Gastrocnemius medialis (tissue), 4 donors: ENCODE measurements around the gene RC3H2.

Experiments used
- CTCF ChIP-seq, 5 experiments: fragments of 450-650 bp in 3 of 5; fragments of 200-600 bp in 2 of 5; sonication (generic) in 2 of 5; IDR thresholded peaks in 4 of 5; conservative IDR thresholded peaks in 1 of 5; 1 replicate in 4 of 5; 2 replicates in 1 of 5; pipeline ENCODE4 v1.5.1; 2016 to 2019; ENCODE audit warnings: antibody characterized with exemption in 5 of 5, mild to moderate bottlenecking in 3 of 5, moderate library complexity in 3 of 5
- POLR2A ChIP-seq, 2 donors: fragments of 450-650 bp; IDR thresholded peaks; one replicate each; pipeline ENCODE4 v1.6.1; 2017; ENCODE audit warnings: antibody characterized with exemption in 2 of 2, mild to moderate bottlenecking in 2 of 2, moderate library complexity in 2 of 2

DNA sequence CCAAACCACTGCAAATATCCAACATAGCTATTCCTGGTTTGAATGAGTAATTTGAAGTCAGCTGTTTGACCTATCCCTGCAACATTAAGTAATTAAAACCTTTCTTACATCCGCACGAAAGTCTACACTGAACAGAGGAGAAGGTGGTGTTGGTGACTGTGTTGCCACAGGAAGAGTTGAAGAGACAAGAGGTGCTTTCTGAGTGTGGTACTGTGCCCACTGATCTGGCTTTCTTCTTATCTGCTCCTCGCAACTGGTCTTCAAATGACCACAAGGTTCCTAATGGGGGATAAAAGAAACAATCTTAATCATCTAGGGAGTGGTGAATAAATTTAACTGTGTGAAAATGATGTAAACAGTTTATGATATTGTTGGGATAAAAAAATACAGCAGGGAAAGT lies 47.3 kb downstream of the RC3H2 start:
- TF ChIP-seq POLR2A (IDR thresholded peaks at IDR 0.05) (no peak), CTCF (IDR thresholded peaks at IDR 0.05 in 4 of 5, conservative IDR thresholded peaks at IDR 0.05 in 1 of 5) (no peak)
